Measurements from ENCODE around the gene GALK1.

DNA sequence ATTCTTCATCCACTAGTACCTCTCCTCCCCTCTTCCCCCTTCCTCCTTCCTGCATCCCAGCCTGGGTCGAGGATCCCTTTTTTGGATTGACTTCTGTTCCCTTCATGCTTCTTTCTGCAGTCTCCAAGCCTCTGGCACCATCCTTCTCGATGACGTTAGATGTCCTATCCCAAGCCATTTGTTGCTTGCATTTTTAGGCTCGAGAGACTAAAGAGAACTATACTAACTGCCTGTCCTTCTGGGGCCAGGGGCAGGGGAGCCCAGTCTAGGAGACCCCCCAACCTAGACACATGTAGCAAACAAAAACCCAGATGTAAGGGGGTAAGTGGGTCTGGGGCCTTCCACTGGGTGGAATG is 43.5 kb upstream of the GALK1 start:
- no peak for TF ChIP-seq POLR2AphosphoS5 (IDR thresholded peaks at IDR 0.05)
- TF ChIP-seq, protein P1, sequence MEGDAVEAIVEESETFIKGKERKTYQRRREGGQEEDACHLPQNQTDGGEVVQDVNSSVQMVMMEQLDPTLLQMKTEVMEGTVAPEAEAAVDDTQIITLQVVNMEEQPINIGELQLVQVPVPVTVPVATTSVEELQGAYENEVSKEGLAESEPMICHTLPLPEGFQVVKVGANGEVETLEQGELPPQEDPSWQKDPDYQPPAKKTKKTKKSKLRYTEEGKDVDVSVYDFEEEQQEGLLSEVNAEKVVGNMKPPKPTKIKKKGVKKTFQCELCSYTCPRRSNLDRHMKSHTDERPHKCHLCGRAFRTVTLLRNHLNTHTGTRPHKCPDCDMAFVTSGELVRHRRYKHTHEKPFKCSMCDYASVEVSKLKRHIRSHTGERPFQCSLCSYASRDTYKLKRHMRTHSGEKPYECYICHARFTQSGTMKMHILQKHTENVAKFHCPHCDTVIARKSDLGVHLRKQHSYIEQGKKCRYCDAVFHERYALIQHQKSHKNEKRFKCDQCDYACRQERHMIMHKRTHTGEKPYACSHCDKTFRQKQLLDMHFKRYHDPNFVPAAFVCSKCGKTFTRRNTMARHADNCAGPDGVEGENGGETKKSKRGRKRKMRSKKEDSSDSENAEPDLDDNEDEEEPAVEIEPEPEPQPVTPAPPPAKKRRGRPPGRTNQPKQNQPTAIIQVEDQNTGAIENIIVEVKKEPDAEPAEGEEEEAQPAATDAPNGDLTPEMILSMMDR (IDR thresholded peaks at IDR 0.05) = no peak
